Measurements from ENCODE around the gene PPP1R14D. TPM values are rescaled to one million over a fixed set of nuclear protein-coding genes. Genes with fewer than 3 reads are reported as not detected.

PPP1R14D gene
- not detected for total RNA-seq

GRCh38 chr15:40828447-40829036 lies at the start of gene PPP1R14D:
Gene PPP1R14D (minus strand): TSS chr15:40828708. CDS start chr15:40828641, 67 bp downstream.
- no peak within 1 kb of the TSS for H3K4me3 ChIP-seq
- TF ChIP-seq CTCF (IDR thresholded peaks at IDR 0.05), result no peak
- TF ChIP-seq POLR2AphosphoS5 (IDR thresholded peaks at IDR 0.05; ENCODE audit: insufficient read depth in 1 of 2, low read depth in 1 of 2), result no peak
- no peak for TF ChIP-seq POLR2A (IDR thresholded peaks at IDR 0.05)
- no peaks in the 10 kb centered on the region for H3K9me3 ChIP-seq
- intact Hi-C loops (cut with DNase I), result no loop called here
- no peaks in the 10 kb centered on the region for H3K4me1 ChIP-seq
- H3K27me3 ChIP-seq, result no peaks in the 10 kb centered on the region
- no peak within 1 kb of the TSS for H3K27ac ChIP-seq
- DNase-seq (ENCODE audit: extremely low spot score in 2 of 2), result no peak
- no peaks in the 10 kb centered on the region for H3K36me3 ChIP-seq

- no peaks in the 10 kb centered on the region for H3K9me3 ChIP-seq
- H3K4me3 ChIP-seq, result no peak overlapping the region
- no peaks in the 10 kb centered on the region for H3K27me3 ChIP-seq
- no peak overlapping the region for H3K27ac ChIP-seq
- intact Hi-C loops (cut with DNase I), result no loop called here
- peaks cover 16% of the 10 kb centered on the region for H3K4me1 ChIP-seq
- no peak for DNase-seq (ENCODE audit: extremely low spot score in 2 of 2)
- no peaks in the 10 kb centered on the region for H3K36me3 ChIP-seq
- TF ChIP-seq CTCF (IDR thresholded peaks at IDR 0.05), result no peak
These were observed 49.2 kb upstream of the PPP1R14D start for GRCh38 chr15:40877694-40878093.

GRCh38 chr15:40875991-40876730 lies 47.7 kb upstream of the PPP1R14D start:
- no peak for DNase-seq (ENCODE audit: extremely low spot score in 2 of 2)
- H3K36me3 ChIP-seq, result no peaks in the 10 kb centered on the region
- no peak overlapping the region for H3K27ac ChIP-seq
- TF ChIP-seq CTCF (IDR thresholded peaks at IDR 0.05) (no peak), POLR2AphosphoS5 (IDR thresholded peaks at IDR 0.05; ENCODE audit: insufficient read depth in 1 of 2, low read depth in 1 of 2) (no peak), POLR2A (IDR thresholded peaks at IDR 0.05) (no peak)
- intact Hi-C loops (cut with DNase I), result no loop called here
- H3K27me3 ChIP-seq, result no peaks in the 10 kb centered on the region
- no peaks in the 10 kb centered on the region for H3K9me3 ChIP-seq
- no peak overlapping the region for H3K4me3 ChIP-seq
- H3K4me1 ChIP-seq, result peaks cover 16% of the 10 kb centered on the region

GRCh38 chr15:40873694-40874561 lies 45.4 kb upstream of the PPP1R14D start, which contains the start of gene RHOV:
Gene RHOV (minus strand): TSS chr15:40874234. CDS start chr15:40874139, 95 bp downstream.
- intact Hi-C loops (cut with DNase I), result no loop called here

More at GRCh38 chr15:40873694-40874561, 45.4 kb upstream of the PPP1R14D start, which contains the start of gene RHOV:
- peaks cover 16% of the 10 kb centered on the region for H3K4me1 ChIP-seq
- H3K36me3 ChIP-seq, result no peaks in the 10 kb centered on the region
- H3K27ac ChIP-seq, result peak within 1 kb of the TSS; percentile 69
- H3K9me3 ChIP-seq, result no peaks in the 10 kb centered on the region
- TF ChIP-seq POLR2A (IDR thresholded peaks at IDR 0.05), result no peak
- TF ChIP-seq CTCF (IDR thresholded peaks at IDR 0.05), result no peak
- peak in 1 of 2 donors; percentile 31 for TF ChIP-seq POLR2AphosphoS5 (IDR thresholded peaks at IDR 0.05; ENCODE audit: insufficient read depth in 1 of 2, low read depth in 1 of 2)
- no peaks in the 10 kb centered on the region for H3K27me3 ChIP-seq
- DNase-seq (ENCODE audit: extremely low spot score in 2 of 2), result no peak
- H3K4me3 ChIP-seq, result peak within 1 kb of the TSS; percentile 47 to 59

Data from vagina (tissue), 2 donors.